ENCODE data around the gene CALR. TPM values are rescaled to one million over a fixed set of nuclear protein-coding genes. Genes with fewer than 3 reads are reported as not detected.
A peak's percentile ranks its signal among the peaks of the same experiment; 100 is the strongest.

The CALR gene
- total and polyA plus RNA-seq, 7 donors = 124 to 273 (median 170) TPM

- peak; percentile 25 for TF ChIP-seq CTCF (IDR thresholded peaks at IDR 0.05)
- Histone ChIP-seq H3K9me3 (no peaks in the 10 kb centered on the region), H3K27ac (peak overlapping the region; percentile 98), H3K27me3 (ENCODE audit: insufficient read depth in 3 of 3, low read length in 2 of 3) (no peaks in the 10 kb centered on the region), H3K4me1 (peaks cover 23% of the 10 kb centered on the region), H3K4me3 (peak overlapping the region; percentile 98), H3K36me3 (ENCODE audit: insufficient read depth in 1 of 2, low read depth in 1 of 2) (peaks cover 13 to 48% of the 10 kb centered on the region in 2 donors)
- ATAC-seq = peak; percentile 30 to 59 (median 48)
- intact Hi-C loops (cut with DNase I) = loop anchor here in 1 of 2 donors (10.0 kb wide), 1 partner anchor 134 kb away; the partner anchor contains the start of genes PRDX2, RNASEH2A and THSD8
- peak in 1 of 2 donors; percentile 78 for DNase-seq
- WGBS, 3 donors = 0 to 1% (median 1%) methylated on average over 54 of the region's 54 CpGs
Observed at GRCh38 chr19:12938779-12939601, 581 bp downstream of the CALR start.

GRCh38 chr19:12939975-12940423 is 1.6 kb downstream of the CALR start:
- no peaks in the 10 kb centered on the region for H3K9me3 ChIP-seq
- H3K4me1 ChIP-seq = peaks cover 23% of the 10 kb centered on the region
- DNase-seq (no peak), ATAC-seq (no peak)
- H3K27me3 ChIP-seq (ENCODE audit: insufficient read depth in 3 of 3, low read length in 2 of 3) = no peaks in the 10 kb centered on the region
- intact Hi-C loops (cut with DNase I) = loop anchor here in 1 of 2 donors (10.0 kb wide), 1 partner anchor 135 kb away; the partner anchor contains the start of genes PRDX2, RNASEH2A and THSD8
- peaks cover 13 to 58% of the 10 kb centered on the region in 2 donors for H3K36me3 ChIP-seq (ENCODE audit: insufficient read depth in 1 of 2, low read depth in 1 of 2)
- peak overlapping the region; percentile 98 for H3K27ac ChIP-seq
- no peak for TF ChIP-seq CTCF (IDR thresholded peaks at IDR 0.05)
- peak overlapping the region; percentile 98 for H3K4me3 ChIP-seq
- whole genome bisulfite sequencing, 3 donors = 63 to 71% (median 65%) methylated on average over 10 of the region's 10 CpGs

GRCh38 chr19:12940897-12941296 is 2.5 kb downstream of the CALR start:
- TF ChIP-seq CTCF (IDR thresholded peaks at IDR 0.05) = no peak
- no peak overlapping the region for H3K27ac ChIP-seq
- peak overlapping the region; percentile 98 for H3K4me3 ChIP-seq
- peaks cover 13 to 58% of the 10 kb centered on the region in 2 donors for H3K36me3 ChIP-seq (ENCODE audit: insufficient read depth in 1 of 2, low read depth in 1 of 2)
- H3K9me3 ChIP-seq = no peaks in the 10 kb centered on the region
- ATAC-seq (no peak), DNase-seq (no peak)
- intact Hi-C loops (cut with DNase I) = no loop called here
- H3K4me1 ChIP-seq = peaks cover 23% of the 10 kb centered on the region
- WGBS, 3 donors = 89 to 92% (median 92%) methylated on average over 2 of the region's 2 CpGs
- no peaks in the 10 kb centered on the region for H3K27me3 ChIP-seq (ENCODE audit: insufficient read depth in 3 of 3, low read length in 2 of 3)

- peak overlapping the region; percentile 98 for H3K27ac ChIP-seq
- DNase-seq = no peak
- peaks cover 38% of the 10 kb centered on the region for H3K4me1 ChIP-seq
Observed at GRCh38 chr19:12943437-12944044, 5.1 kb downstream of the CALR start.

More at GRCh38 chr19:12943437-12944044, 5.1 kb downstream of the CALR start:
- WGBS, 3 donors = 77 to 85% (median 81%) methylated on average over 17 to 18 of the region's 18 CpGs
- intact Hi-C loops (cut with DNase I) = no loop called here
- Histone ChIP-seq H3K9me3 (no peaks in the 10 kb centered on the region), H3K27me3 (ENCODE audit: insufficient read depth in 3 of 3, low read length in 2 of 3) (no peaks in the 10 kb centered on the region), H3K36me3 (ENCODE audit: insufficient read depth in 1 of 2, low read depth in 1 of 2) (peaks cover 17 to 70% of the 10 kb centered on the region in 2 donors), H3K4me3 (no peak overlapping the region)
- no peak for TF ChIP-seq CTCF (IDR thresholded peaks at IDR 0.05)
- no peak for ATAC-seq
